ENCODE data around the gene FZD8. TPM values are rescaled to one million over a fixed set of nuclear protein-coding genes. Genes with fewer than 3 reads are reported as not detected.

The FZD8 gene
- total and polyA plus RNA-seq, 2 experiments from 2014 or later = 0.39 to 25.5 TPM

DNA sequence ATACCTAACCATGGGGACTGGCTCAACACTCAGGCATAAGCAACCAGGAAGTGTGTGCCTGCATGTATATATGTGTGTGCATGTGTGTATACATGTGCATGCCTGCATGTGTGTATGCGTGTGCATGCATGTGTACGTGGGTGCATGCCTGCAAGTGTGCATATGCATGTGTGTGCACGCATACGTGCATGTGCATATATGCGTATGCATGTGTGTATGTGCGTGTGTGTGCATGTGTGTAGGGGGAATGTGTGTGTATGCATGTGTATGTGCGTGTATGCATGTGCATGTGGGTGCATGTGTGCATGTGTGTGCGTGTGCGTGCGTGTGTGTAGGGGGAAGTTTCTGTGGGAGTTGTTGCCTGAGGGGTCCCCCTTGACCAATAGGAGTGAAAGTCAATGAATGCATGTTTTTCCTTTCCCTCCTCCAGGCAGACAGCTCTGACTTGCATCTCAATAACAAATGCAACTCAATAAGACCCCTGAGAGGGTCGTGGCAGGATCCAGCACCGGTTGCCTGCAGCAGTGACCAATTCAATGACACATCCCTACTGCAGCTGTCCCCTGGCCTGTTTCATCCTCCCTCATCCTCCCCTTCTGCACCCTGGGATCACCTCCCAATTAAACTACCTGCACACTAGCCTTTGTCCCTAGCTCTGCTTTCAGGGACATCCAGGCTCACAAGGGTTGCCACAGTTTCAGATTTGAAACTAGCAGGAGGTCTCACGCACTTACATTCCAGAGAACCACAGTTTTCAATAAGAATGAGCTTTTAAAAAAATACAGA lies 27.0 kb upstream of the FZD8 start:
- no peak for DNase-seq
- Histone ChIP-seq H3K9me3 (ENCODE audit: low read depth) (no peaks in the 10 kb centered on the region), H3K36me3 (ENCODE audit: low read depth) (no peaks in the 10 kb centered on the region), H3K9ac (no peak overlapping the region), H3K27ac (no peak overlapping the region), H3K4me3 (no peak overlapping the region), H3K9me2 (ENCODE audit: insufficient read depth) (no peaks in the 10 kb centered on the region), H2AFZ (no peak overlapping the region), H3K4me1 (ENCODE audit: insufficient read depth) (no peaks in the 10 kb centered on the region), H4K20me1 (ENCODE audit: insufficient read depth) (no peaks in the 10 kb centered on the region), H3K27me3 (replicated peaks; ENCODE audit: insufficient read depth) (peaks cover 13% of the 10 kb centered on the region; the same call in 1 of the 2 replicates), H3K79me2 (ENCODE audit: insufficient read depth) (no peaks in the 10 kb centered on the region), H3F3A (ENCODE audit: insufficient read depth) (no peaks in the 10 kb centered on the region), H3K4me2 (ENCODE audit: unreplicated experiment) (no peak overlapping the region)
- WGBS, 2 experiments (ENCODE audit: low coverage in 1 of 2, low lambda C conversion rate in 2 of 2, missing lambda C conversion rate in 2 of 2) = 59 to 61% methylated on average over 13 of the region's 13 CpGs
- TF ChIP-seq EZH2phosphoT487 (IDR thresholded peaks at IDR 0.05; ENCODE audit: insufficient read depth, low read depth) (no peak), EZH2 (IDR thresholded peaks at IDR 0.05; ENCODE audit: insufficient read depth, poor library complexity, severe bottlenecking) (no peak)
- in situ Hi-C loops (cut with MboI) = no loop called here

- Histone ChIP-seq H3K27ac (no peak overlapping the region), H3K79me2 (ENCODE audit: insufficient read depth) (no peaks in the 10 kb centered on the region), H3K4me1 (ENCODE audit: insufficient read depth) (no peaks in the 10 kb centered on the region), H3K36me3 (ENCODE audit: low read depth) (no peaks in the 10 kb centered on the region), H3K9me3 (ENCODE audit: low read depth) (no peaks in the 10 kb centered on the region), H4K20me1 (ENCODE audit: insufficient read depth) (no peaks in the 10 kb centered on the region), H3F3A (ENCODE audit: insufficient read depth) (no peaks in the 10 kb centered on the region), H3K9ac (no peak overlapping the region), H2AFZ (no peak overlapping the region), H3K4me3 (no peak overlapping the region), H3K4me2 (ENCODE audit: unreplicated experiment) (no peak overlapping the region), H3K27me3 (replicated peaks; ENCODE audit: insufficient read depth) (peaks cover 2% of the 10 kb centered on the region; the same call in 1 of the 2 replicates), H3K9me2 (ENCODE audit: insufficient read depth) (no peaks in the 10 kb centered on the region)
- 83 to 85% methylated on average over 9 of the region's 9 CpGs for WGBS, 2 experiments (ENCODE audit: low coverage in 1 of 2, low lambda C conversion rate in 2 of 2, missing lambda C conversion rate in 2 of 2)
- no peak for TF ChIP-seq EZH2phosphoT487 (IDR thresholded peaks at IDR 0.05; ENCODE audit: insufficient read depth, low read depth)
- no peak for TF ChIP-seq EZH2 (IDR thresholded peaks at IDR 0.05; ENCODE audit: insufficient read depth, poor library complexity, severe bottlenecking)
- no peak for DNase-seq
- in situ Hi-C loops (cut with MboI) = no loop called here
Observed at GRCh38 chr10:35667971-35668370, 25.9 kb upstream of the FZD8 start.

GRCh38 chr10:35667270-35667889 lies 25.3 kb upstream of the FZD8 start:
- TF ChIP-seq EZH2 (IDR thresholded peaks at IDR 0.05; ENCODE audit: insufficient read depth, poor library complexity, severe bottlenecking) (no peak), EZH2phosphoT487 (IDR thresholded peaks at IDR 0.05; ENCODE audit: insufficient read depth, low read depth) (no peak)
- H3F3A ChIP-seq (ENCODE audit: insufficient read depth) = no peaks in the 10 kb centered on the region
- no peak overlapping the region for H2AFZ ChIP-seq
- H3K9ac ChIP-seq = no peak overlapping the region
- no peaks in the 10 kb centered on the region; the same call in 1 of the 2 replicates for H3K27me3 ChIP-seq (replicated peaks; ENCODE audit: insufficient read depth)
- no peaks in the 10 kb centered on the region for H3K36me3 ChIP-seq (ENCODE audit: low read depth)
- no peak overlapping the region for H3K27ac ChIP-seq
- no peaks in the 10 kb centered on the region for H3K9me2 ChIP-seq (ENCODE audit: insufficient read depth)
- H3K79me2 ChIP-seq (ENCODE audit: insufficient read depth) = no peaks in the 10 kb centered on the region
- WGBS, 2 experiments (ENCODE audit: low coverage in 1 of 2, low lambda C conversion rate in 2 of 2, missing lambda C conversion rate in 2 of 2) = 57 to 71% methylated on average over 3 to 4 of the region's 4 CpGs
- H3K4me1 ChIP-seq (ENCODE audit: insufficient read depth) = no peaks in the 10 kb centered on the region
- no peak overlapping the region for H3K4me2 ChIP-seq (ENCODE audit: unreplicated experiment)
- H3K4me3 ChIP-seq = no peak overlapping the region
- no peaks in the 10 kb centered on the region for H4K20me1 ChIP-seq (ENCODE audit: insufficient read depth)
- in situ Hi-C loops (cut with MboI) = no loop called here
- no peak for DNase-seq
- no peaks in the 10 kb centered on the region for H3K9me3 ChIP-seq (ENCODE audit: low read depth)

- H3K27ac ChIP-seq = no peak overlapping the region
- H3K36me3 ChIP-seq (ENCODE audit: low read depth) = no peaks in the 10 kb centered on the region
- no peak overlapping the region for H3K9ac ChIP-seq
- no peak for TF ChIP-seq EZH2 (IDR thresholded peaks at IDR 0.05; ENCODE audit: insufficient read depth, poor library complexity, severe bottlenecking)
- TF ChIP-seq EZH2phosphoT487 (IDR thresholded peaks at IDR 0.05; ENCODE audit: insufficient read depth, low read depth) = no peak
- no peak for DNase-seq
- H3K27me3 ChIP-seq (replicated peaks; ENCODE audit: insufficient read depth) = no peaks in the 10 kb centered on the region
- in situ Hi-C loops (cut with MboI) = no loop called here
- H2AFZ ChIP-seq = no peak overlapping the region
- H3K9me2 ChIP-seq (ENCODE audit: insufficient read depth) = no peaks in the 10 kb centered on the region
- WGBS, 2 experiments (ENCODE audit: low coverage in 1 of 2, low lambda C conversion rate in 2 of 2, missing lambda C conversion rate in 2 of 2) = 68 to 72% methylated on average over 2 of the region's 2 CpGs
- no peaks in the 10 kb centered on the region for H3F3A ChIP-seq (ENCODE audit: insufficient read depth)
- no peaks in the 10 kb centered on the region for H4K20me1 ChIP-seq (ENCODE audit: insufficient read depth)
- no peak overlapping the region for H3K4me2 ChIP-seq (ENCODE audit: unreplicated experiment)
- H3K4me1 ChIP-seq (ENCODE audit: insufficient read depth) = no peaks in the 10 kb centered on the region
- H3K4me3 ChIP-seq = no peak overlapping the region
- no peaks in the 10 kb centered on the region for H3K79me2 ChIP-seq (ENCODE audit: insufficient read depth)
- H3K9me3 ChIP-seq (ENCODE audit: low read depth) = no peaks in the 10 kb centered on the region
Observed at GRCh38 chr10:35661236-35661635, 19.1 kb upstream of the FZD8 start.

Measured in GM23248 (cell line).